A673 (cell line): ENCODE data around the gene HSD3B1.
"Not testable (repeated sequence)": the region's sequence is repeated elsewhere in the genome, so short reads cannot be mapped to it uniquely, and the experiment has no call there.

ENCODE experiments used
- CTCF ChIP-seq: fragments of 300-800, 200-600 bp; sonication (generic); conservative IDR thresholded peaks from 2 replicates; pipeline ENCODE4 v1.5.1; 2017; ENCODE audit warnings: low read depth, mild to moderate bottlenecking, antibody characterized with exemption, low read length, moderate library complexity, mixed read lengths
- EZH2 ChIP-seq: fragments of 200-600 bp; sonication (generic); IDR thresholded peaks from 2 replicates; pipeline ENCODE4 v1.6.1; 2017; ENCODE audit warnings: borderline replicate concordance, low read depth, mild to moderate bottlenecking, mixed read lengths, antibody characterized with exemption, low read length; ENCODE audit not compliant: poor library complexity, severe bottlenecking

- TF ChIP-seq EZH2, CTCF: not testable (repeated sequence)
Observed at GRCh38 chr1:119553302-119554071, 46.5 kb downstream of the HSD3B1 start.
